ENCODE measurements around the gene NOS1AP.

Gene NOS1AP

GRCh38 chr1:162233066-162233465 is 163.6 kb downstream of the NOS1AP start:
- no peak overlapping the region for H3K4me3 ChIP-seq (ENCODE audit: low read depth, low read length)
- DNase-seq (ENCODE audit: low read depth): peak; percentile 29
- TF ChIP-seq CTCF (conservative IDR thresholded peaks at IDR 0.05; ENCODE audit: low read depth, low read length): no peak

GRCh38 chr1:162233937-162234336 is 164.4 kb downstream of the NOS1AP start:
- TF ChIP-seq CTCF (conservative IDR thresholded peaks at IDR 0.05; ENCODE audit: low read depth, low read length): no peak
- no peak overlapping the region for H3K4me3 ChIP-seq (ENCODE audit: low read depth, low read length)
- no peak for DNase-seq (ENCODE audit: low read depth)

- no peak for TF ChIP-seq CTCF (conservative IDR thresholded peaks at IDR 0.05; ENCODE audit: low read depth, low read length)
- no peak overlapping the region for H3K4me3 ChIP-seq (ENCODE audit: low read depth, low read length)
- no peak for DNase-seq (ENCODE audit: low read depth)
These were observed 165.1 kb downstream of the NOS1AP start for GRCh38 chr1:162234571-162234970.

- no peak for TF ChIP-seq CTCF (conservative IDR thresholded peaks at IDR 0.05; ENCODE audit: low read depth, low read length)
- peak; percentile 78 for DNase-seq (ENCODE audit: low read depth)
- H3K4me3 ChIP-seq (ENCODE audit: low read depth, low read length): no peak overlapping the region
These were observed 165.8 kb downstream of the NOS1AP start for GRCh38 chr1:162235241-162235800.

GRCh38 chr1:162236201-162236600 is 166.7 kb downstream of the NOS1AP start:
- peak; percentile 46 for DNase-seq (ENCODE audit: low read depth)
- no peak overlapping the region for H3K4me3 ChIP-seq (ENCODE audit: low read depth, low read length)
- TF ChIP-seq CTCF (conservative IDR thresholded peaks at IDR 0.05; ENCODE audit: low read depth, low read length): no peak

- no peak for TF ChIP-seq CTCF (conservative IDR thresholded peaks at IDR 0.05; ENCODE audit: low read depth, low read length)
- DNase-seq (ENCODE audit: low read depth): no peak
- no peak overlapping the region for H3K4me3 ChIP-seq (ENCODE audit: low read depth, low read length)
These were observed 167.1 kb downstream of the NOS1AP start for GRCh38 chr1:162236618-162237017.

GRCh38 chr1:162240577-162240976 is 171.1 kb downstream of the NOS1AP start:
- H3K4me3 ChIP-seq (ENCODE audit: low read depth, low read length): no peak overlapping the region
- no peak for TF ChIP-seq CTCF (conservative IDR thresholded peaks at IDR 0.05; ENCODE audit: low read depth, low read length)
- DNase-seq (ENCODE audit: low read depth): no peak

All from choroid plexus epithelial cell (primary cell).